CD4-positive, CD25-positive, alpha-beta regulatory T cell (primary cell): Measurements from ENCODE around the gene SACM1L. TPM values are rescaled to one million over a fixed set of nuclear protein-coding genes. Genes with fewer than 3 reads are reported as not detected.

Experiments
- ATAC-seq, 2 donors: fragments of 150-1000 bp; cut with Tn5 transposase; one replicate each; pipeline ENCODE4 v1.10.0; 2021; ENCODE audit warnings: low read depth in 2 of 2, moderate number of reproducible peaks in 2 of 2, moderate library complexity in 1 of 2
- DNase-seq, 3 donors: peaks; one replicate each; pipeline versions ENCODE4 v3.0.0 to v3.0.0-alpha.2; 2012 to 2022; ENCODE audit warnings: mixed read lengths in 1 of 3
- H3K27ac ChIP-seq: one replicate; pipeline ENCODE4 v1.7.0; 2013; ENCODE audit warnings: mild to moderate bottlenecking, low read length; ENCODE audit not compliant: insufficient read depth, poor library complexity, severe bottlenecking
- H3K27me3 ChIP-seq: one replicate; pipeline ENCODE4 v1.7.0; 2013; ENCODE audit warnings: low read length; ENCODE audit not compliant: control insufficient read depth, insufficient read depth
- H3K36me3 ChIP-seq: one replicate; pipeline ENCODE4 v1.7.0; 2013; ENCODE audit warnings: mild to moderate bottlenecking, low read length, moderate library complexity; ENCODE audit not compliant: control insufficient read depth, insufficient read depth
- H3K4me1 ChIP-seq: 2 replicates; pipeline ENCODE4 v1.7.0; 2013; ENCODE audit warnings: mild to moderate bottlenecking, low read length; ENCODE audit not compliant: insufficient read depth, control insufficient read depth, poor library complexity, severe bottlenecking
- H3K4me3 ChIP-seq: one replicate; pipeline ENCODE4 v1.7.0; 2013; ENCODE audit warnings: low read depth, mild to moderate bottlenecking, low read length, moderate library complexity
- H3K9me3 ChIP-seq, 2 experiments: 1 replicate in 1 of 2; 2 replicates in 1 of 2; pipeline ENCODE4 v1.7.0; 2013; ENCODE audit warnings: low read length in 2 of 2, mild to moderate bottlenecking in 1 of 2, moderate library complexity in 1 of 2; ENCODE audit not compliant: control insufficient read depth in 2 of 2
- H3K27ac Mint-ChIP-seq, 3 donors: one replicate each; pipeline ENCODE4 v1.8.0; 2020 to 2022; ENCODE audit warnings: mild to moderate bottlenecking in 3 of 3, mixed read lengths in 3 of 3, moderate library complexity in 2 of 3
- H3K27me3 Mint-ChIP-seq: one replicate; pipeline ENCODE4 v1.8.0; 2022; ENCODE audit warnings: mild to moderate bottlenecking, mixed read lengths
- H3K36me3 Mint-ChIP-seq: one replicate; pipeline ENCODE4 v1.8.0; 2020; ENCODE audit warnings: mixed read lengths
- H3K4me1 Mint-ChIP-seq, 4 donors: one replicate each; pipeline ENCODE4 v1.8.0; 2020 to 2022; ENCODE audit warnings: mixed read lengths in 4 of 4, mild to moderate bottlenecking in 1 of 4
- H3K4me3 Mint-ChIP-seq, 4 donors: one replicate each; pipeline ENCODE4 v1.8.0; 2020 to 2022; ENCODE audit warnings: mild to moderate bottlenecking in 4 of 4, mixed read lengths in 4 of 4, moderate library complexity in 3 of 4
- H3K9me3 Mint-ChIP-seq, 7 donors: one replicate each; pipeline ENCODE4 v1.8.0; 2020 to 2022; ENCODE audit warnings: mixed read lengths in 7 of 7, mild to moderate bottlenecking in 3 of 7, moderate library complexity in 2 of 7
- polyA plus RNA-seq, 4 donors: library from polyadenylated mRNA; unstranded; fragments of 300-500 nt; fragmentation: Illumina TruSeq; gene quantifications; one replicate each; pipeline ENCODE4 v1.2.3, GENCODE V29; 2021
- total RNA-seq: library from RNA; stranded (reverse); gene quantifications from one replicate; pipeline ENCODE4 v1.2.3, GENCODE V29; 2022

The SACM1L gene
- total and polyA plus RNA-seq, 5 donors from 2014 or later = 13.4 to 70.0 (median 19.4) TPM

GRCh38 chr3:45644791-45645201 is 44.4 kb upstream of the SACM1L start:
- H3K4me3 Mint-ChIP-seq = no peak overlapping the region
- no peaks in the 10 kb centered on the region for H3K27me3 Mint-ChIP-seq
- Histone ChIP-seq H3K27me3 (no peaks in the 10 kb centered on the region), H3K4me1 (no peaks in the 10 kb centered on the region), H3K9me3 (peaks cover under 1 to 2% of the 10 kb centered on the region in 2 experiments), H3K4me3 (no peak overlapping the region), H3K36me3 (peaks cover 27% of the 10 kb centered on the region), H3K27ac (no peak overlapping the region)
- no peak for ATAC-seq
- peaks cover 5 to 23% (median 11%) of the 10 kb centered on the region in 4 donors for H3K4me1 Mint-ChIP-seq
- peaks cover 35% of the 10 kb centered on the region for H3K36me3 Mint-ChIP-seq
- DNase-seq = no peak
- H3K9me3 Mint-ChIP-seq = peaks cover 0 to 10% (median 1%) of the 10 kb centered on the region in 7 donors
- H3K27ac Mint-ChIP-seq = peak overlapping the region in 2 of 3 donors; percentile 8 to 55

- peaks cover 32% of the 10 kb centered on the region for H3K36me3 Mint-ChIP-seq
- H3K4me1 Mint-ChIP-seq = peaks cover 5 to 22% (median 11%) of the 10 kb centered on the region in 4 donors
- Histone ChIP-seq H3K4me1 (no peaks in the 10 kb centered on the region), H3K36me3 (peaks cover 22% of the 10 kb centered on the region), H3K4me3 (no peak overlapping the region), H3K27ac (no peak overlapping the region), H3K27me3 (no peaks in the 10 kb centered on the region), H3K9me3 (peaks cover 2 to 3% of the 10 kb centered on the region in 2 experiments)
- no peak overlapping the region for H3K4me3 Mint-ChIP-seq
- no peak for ATAC-seq
- no peaks in the 10 kb centered on the region for H3K27me3 Mint-ChIP-seq
- DNase-seq = no peak
- peaks cover 0 to 10% (median 0%) of the 10 kb centered on the region in 7 donors for H3K9me3 Mint-ChIP-seq
- H3K27ac Mint-ChIP-seq = peak overlapping the region in 1 of 3 donors; percentile 64
Observed at GRCh38 chr3:45646051-45646585, 43.1 kb upstream of the SACM1L start.

- H3K27me3 ChIP-seq = no peaks in the 10 kb centered on the region
- ATAC-seq (peak in 1 of 2 donors; percentile 20), DNase-seq (no peak)
- H3K36me3 Mint-ChIP-seq = peaks cover 32% of the 10 kb centered on the region
- H3K27me3 Mint-ChIP-seq = no peaks in the 10 kb centered on the region
- H3K27ac Mint-ChIP-seq = no peak overlapping the region
- H3K27ac ChIP-seq = no peak overlapping the region
- no peaks in the 10 kb centered on the region for H3K4me1 ChIP-seq
- H3K9me3 ChIP-seq = peaks cover 2 to 3% of the 10 kb centered on the region in 2 experiments
- peaks cover 5 to 22% (median 17%) of the 10 kb centered on the region in 4 donors for H3K4me1 Mint-ChIP-seq
- H3K4me3 Mint-ChIP-seq = no peak overlapping the region
- H3K9me3 Mint-ChIP-seq = peaks cover 0 to 10% (median 0%) of the 10 kb centered on the region in 7 donors
- H3K36me3 ChIP-seq = peaks cover 22% of the 10 kb centered on the region
- no peak overlapping the region for H3K4me3 ChIP-seq
Observed at GRCh38 chr3:45647148-45647619, 42.0 kb upstream of the SACM1L start.

- peaks cover 2 to 3% of the 10 kb centered on the region in 2 experiments for H3K9me3 ChIP-seq
- Mint-ChIP-seq H3K9me3 (peaks cover 0 to 10% (median 0%) of the 10 kb centered on the region in 7 donors), H3K4me3 (no peak overlapping the region), H3K36me3 (peaks cover 17% of the 10 kb centered on the region), H3K27ac (peak overlapping the region in 2 of 3 donors; percentile 64 to 67), H3K4me1 (peaks cover 10 to 34% (median 26%) of the 10 kb centered on the region in 4 donors), H3K27me3 (no peaks in the 10 kb centered on the region)
- no peak overlapping the region for H3K4me3 ChIP-seq
- H3K36me3 ChIP-seq = peaks cover 3% of the 10 kb centered on the region
- DNase-seq (no peak), ATAC-seq (no peak)
- H3K4me1 ChIP-seq = peaks cover 5% of the 10 kb centered on the region
- no peaks in the 10 kb centered on the region for H3K27me3 ChIP-seq
- H3K27ac ChIP-seq = no peak overlapping the region
Observed at GRCh38 chr3:45653205-45653604, 36.0 kb upstream of the SACM1L start.

GRCh38 chr3:45654397-45654944 is 34.7 kb upstream of the SACM1L start:
- H3K4me1 ChIP-seq = peaks cover 5% of the 10 kb centered on the region
- H3K27me3 Mint-ChIP-seq = no peaks in the 10 kb centered on the region
- H3K36me3 Mint-ChIP-seq = peaks cover 7% of the 10 kb centered on the region
- H3K4me1 Mint-ChIP-seq = peaks cover 10 to 34% (median 26%) of the 10 kb centered on the region in 4 donors
- H3K9me3 Mint-ChIP-seq = peaks cover 0 to 8% (median 0%) of the 10 kb centered on the region in 7 donors
- ATAC-seq (no peak), DNase-seq (no peak)
- H3K4me3 ChIP-seq = no peak overlapping the region
- H3K27me3 ChIP-seq = no peaks in the 10 kb centered on the region
- no peaks in the 10 kb centered on the region for H3K36me3 ChIP-seq
- no peak overlapping the region for H3K4me3 Mint-ChIP-seq
- H3K9me3 ChIP-seq = peaks cover 0 to 3% of the 10 kb centered on the region in 2 experiments
- H3K27ac Mint-ChIP-seq = peak overlapping the region in 2 of 3 donors; percentile 11 to 75
- no peak overlapping the region for H3K27ac ChIP-seq

GRCh38 chr3:45655906-45656305 is 33.3 kb upstream of the SACM1L start:
- Mint-ChIP-seq H3K27ac (no peak overlapping the region), H3K36me3 (peaks cover 6% of the 10 kb centered on the region), H3K4me1 (peaks cover 16 to 44% (median 29%) of the 10 kb centered on the region in 4 donors), H3K9me3 (no peaks in the 10 kb centered on the region), H3K27me3 (no peaks in the 10 kb centered on the region), H3K4me3 (no peak overlapping the region)
- no peaks in the 10 kb centered on the region for H3K27me3 ChIP-seq
- no peak for ATAC-seq
- DNase-seq = no peak
- H3K4me1 ChIP-seq = peaks cover 5% of the 10 kb centered on the region
- no peaks in the 10 kb centered on the region for H3K9me3 ChIP-seq
- no peak overlapping the region for H3K27ac ChIP-seq
- no peak overlapping the region for H3K4me3 ChIP-seq
- no peaks in the 10 kb centered on the region for H3K36me3 ChIP-seq

GRCh38 chr3:45656575-45657363 is 32.4 kb upstream of the SACM1L start:
- DNase-seq = peak; percentile 72 to 92 (median 82)
- peaks cover 16 to 39% (median 25%) of the 10 kb centered on the region in 4 donors for H3K4me1 Mint-ChIP-seq
- H3K27me3 Mint-ChIP-seq = no peaks in the 10 kb centered on the region
- no peak overlapping the region for H3K4me3 Mint-ChIP-seq
- H3K27me3 ChIP-seq = no peaks in the 10 kb centered on the region
- ATAC-seq = peak; percentile 85 to 94
- peak overlapping the region in 2 of 3 donors; percentile 43 to 44 for H3K27ac Mint-ChIP-seq
- H3K4me1 ChIP-seq = peaks cover 5% of the 10 kb centered on the region
- H3K27ac ChIP-seq = no peak overlapping the region
- peaks cover 6% of the 10 kb centered on the region for H3K36me3 Mint-ChIP-seq
- H3K4me3 ChIP-seq = no peak overlapping the region
- no peaks in the 10 kb centered on the region for H3K9me3 Mint-ChIP-seq
- no peaks in the 10 kb centered on the region for H3K9me3 ChIP-seq
- no peaks in the 10 kb centered on the region for H3K36me3 ChIP-seq
